Activated CD4-positive, alpha-beta T cell treated with anti-CD3 and anti-CD28 coated beads for 48 hours (primary cell): ENCODE results near the gene AUTS2.

ENCODE experiments used
- DNase-seq: peaks from one replicate; pipeline ENCODE4 v3.0.0-alpha.2; 2020

Gene AUTS2

DNA sequence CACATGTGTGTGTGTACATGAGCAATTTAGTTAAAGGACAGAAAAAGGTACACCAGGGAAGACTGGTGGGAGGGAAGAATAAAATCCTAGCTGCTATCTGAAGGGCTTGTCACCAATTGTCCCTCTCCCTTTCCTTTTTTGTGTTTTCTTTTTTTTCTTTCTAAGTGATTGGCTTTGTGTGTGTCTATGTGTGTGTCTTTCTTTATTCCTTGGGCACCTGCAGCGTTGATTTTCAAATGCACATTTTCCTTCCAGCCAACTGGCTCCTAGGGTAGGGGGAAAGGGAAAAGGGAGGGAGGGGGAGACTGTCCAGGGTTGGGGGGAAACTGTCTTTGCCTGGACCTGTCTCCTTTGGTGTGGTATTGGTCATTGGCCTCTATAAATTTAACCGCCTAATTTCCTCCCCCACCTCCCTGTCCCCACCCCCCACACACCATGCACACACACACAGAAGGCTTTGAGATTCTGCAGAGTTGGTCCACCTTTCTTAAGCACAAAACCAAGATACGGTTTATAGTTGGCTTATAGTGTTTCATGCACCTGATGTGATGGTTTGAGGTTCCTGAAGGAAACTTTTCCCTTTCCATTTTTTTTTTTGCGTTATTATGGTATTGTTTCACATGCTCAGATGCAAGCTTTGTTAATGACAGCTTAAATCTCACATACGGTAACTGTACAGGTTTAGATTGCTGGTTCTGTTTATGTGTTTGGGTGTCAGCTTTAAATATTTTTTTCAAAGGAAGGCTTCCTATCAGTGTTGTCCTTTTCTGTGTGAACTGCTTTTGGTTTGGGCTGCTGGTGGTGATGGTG lies 2.6 kb downstream of the AUTS2 start:
- no peak for DNase-seq

DNA sequence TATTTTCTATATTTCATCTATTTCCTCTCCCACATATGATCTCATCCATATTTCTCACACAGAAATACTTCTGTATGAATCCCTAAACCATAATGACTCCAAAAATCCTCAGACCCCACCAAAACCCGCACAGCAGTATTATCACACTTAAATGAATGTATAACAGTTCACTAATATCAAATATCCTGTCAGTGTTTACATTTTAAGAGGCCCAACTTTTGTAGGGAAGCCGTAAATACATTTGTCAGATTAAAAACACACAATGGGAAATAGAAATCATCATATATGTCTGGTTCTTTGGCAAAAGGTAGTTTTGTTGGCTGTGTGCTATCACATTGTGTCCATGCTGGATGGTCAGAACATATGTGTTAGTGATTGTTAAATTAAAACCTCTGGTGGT lies 4.2 kb downstream of the AUTS2 start:
- no peak for DNase-seq

DNA sequence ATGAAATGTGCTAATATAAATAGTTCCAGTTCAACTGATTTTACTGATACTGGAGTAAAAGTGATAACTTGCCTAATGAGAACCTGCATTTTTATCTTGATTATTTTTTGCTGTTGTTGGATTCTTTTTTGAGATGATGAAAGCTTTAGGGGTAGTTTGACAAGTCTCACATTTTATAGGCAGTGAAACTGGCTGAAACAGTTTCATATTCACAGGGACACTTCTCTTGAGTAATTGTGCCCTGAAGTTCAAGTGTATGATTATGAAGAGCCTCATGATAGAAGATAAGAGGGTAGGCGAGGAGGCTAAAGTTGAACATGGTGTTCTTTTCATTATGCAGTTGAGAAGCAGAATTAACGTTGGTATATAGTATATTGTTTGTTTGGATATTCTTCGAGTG lies 5.1 kb downstream of the AUTS2 start:
- DNase-seq, result no peak

GRCh38 chr7:69603937-69604494 lies 5.7 kb downstream of the AUTS2 start:
- DNase-seq, result no peak

DNA sequence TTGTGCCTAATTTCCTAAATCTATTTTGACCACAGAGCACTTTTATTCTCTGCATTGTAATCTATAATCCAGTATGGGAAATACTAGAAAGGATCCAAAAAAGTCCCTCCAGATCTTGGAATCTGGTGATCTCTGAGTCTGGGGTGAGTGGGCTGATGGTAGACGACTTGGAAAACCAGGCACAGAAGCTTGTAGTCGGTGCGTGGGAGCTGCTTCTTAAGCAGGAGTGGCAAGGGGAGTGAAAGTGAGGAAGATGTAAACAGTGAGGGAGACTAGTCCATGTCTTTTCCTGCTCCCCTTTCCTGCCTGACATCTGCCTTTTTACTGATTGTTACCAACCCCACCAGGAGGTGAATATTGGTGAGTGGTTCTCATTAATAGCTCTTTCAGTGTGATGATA lies 6.8 kb downstream of the AUTS2 start:
- DNase-seq, result no peak

DNA sequence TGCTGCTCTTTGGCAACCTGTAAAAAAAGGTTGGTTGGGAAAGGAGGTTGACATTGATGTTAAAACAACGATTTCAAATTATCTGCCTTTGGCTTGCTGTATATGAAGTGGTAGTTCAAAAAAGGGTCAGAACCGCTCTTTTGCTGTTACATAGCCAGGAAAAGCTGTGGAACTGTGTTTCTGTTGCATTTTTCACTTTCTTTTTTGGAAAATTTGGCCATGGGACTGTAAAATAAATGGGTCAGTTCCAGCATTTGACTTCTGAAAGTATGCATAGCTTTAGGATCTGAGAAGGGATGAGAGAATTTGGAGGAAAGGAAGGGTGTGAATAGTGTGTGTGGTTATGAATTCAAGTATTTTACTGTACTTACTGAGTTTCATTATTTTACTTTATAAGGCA lies 7.3 kb downstream of the AUTS2 start:
- DNase-seq, result no peak

GRCh38 chr7:69608049-69608448 lies 9.8 kb downstream of the AUTS2 start:
- DNase-seq, result no peak

GRCh38 chr7:69608878-69609277 lies 10.6 kb downstream of the AUTS2 start:
- DNase-seq, result no peak

DNA sequence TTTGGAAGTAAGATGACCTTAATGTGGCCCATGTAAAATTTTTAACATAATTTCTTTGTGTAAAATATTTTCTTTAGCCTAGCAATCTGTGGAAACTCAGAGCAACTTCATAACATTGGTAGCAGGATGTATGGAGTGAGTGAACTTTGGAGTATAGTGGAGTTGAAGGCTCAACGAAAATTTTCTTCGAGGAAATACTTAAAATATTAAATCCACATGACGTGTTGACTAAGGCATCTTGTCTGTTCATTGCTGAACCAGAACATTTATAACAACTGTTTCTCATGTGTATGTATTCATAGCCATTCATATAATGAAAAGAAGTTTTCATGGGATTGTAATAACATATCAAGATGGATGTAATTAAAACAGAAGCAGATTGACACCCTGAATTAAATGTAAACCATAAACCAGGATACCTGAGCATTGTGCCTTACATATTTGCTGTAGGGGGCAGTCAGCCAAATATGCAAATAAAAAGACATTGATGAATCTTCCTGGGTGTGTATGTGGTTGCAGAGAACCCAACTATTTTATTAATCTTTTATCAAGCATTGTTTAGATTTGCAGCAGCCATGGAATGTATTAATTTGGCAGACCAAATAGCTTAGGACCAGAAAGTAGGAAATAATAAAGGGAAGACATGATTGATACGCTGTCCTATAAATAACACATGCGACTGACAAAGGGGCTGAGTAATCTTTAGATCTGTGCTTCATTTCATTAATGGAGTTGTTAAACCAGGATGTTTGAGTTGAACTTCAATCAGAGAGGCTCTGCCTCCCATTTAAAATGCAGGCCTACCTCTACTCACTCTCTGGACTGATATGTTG lies 11.5 kb downstream of the AUTS2 start:
- no peak for DNase-seq

- no peak for DNase-seq
These were observed 12.3 kb downstream of the AUTS2 start for GRCh38 chr7:69610374-69611084.

- DNase-seq, result no peak
These were observed 14.7 kb downstream of the AUTS2 start for GRCh38 chr7:69612981-69613380.

DNA sequence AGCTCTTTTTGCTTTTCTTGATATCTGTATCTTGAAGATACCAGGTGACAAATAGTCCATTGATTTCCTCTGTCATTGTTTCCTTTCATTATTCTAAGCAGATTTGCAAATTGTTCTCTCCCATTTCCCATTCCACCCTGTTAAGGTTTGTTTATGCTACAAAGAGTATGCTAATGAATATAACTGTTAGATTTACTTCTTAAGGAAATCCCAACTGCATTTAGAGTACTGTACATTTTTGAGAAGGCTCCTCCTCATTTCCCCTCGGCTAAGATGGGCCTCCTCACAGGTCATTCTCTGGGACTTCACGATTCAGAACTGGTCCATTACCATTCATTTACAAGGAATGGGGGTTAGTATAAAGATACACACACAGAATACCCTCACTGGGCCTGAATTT lies 15.6 kb downstream of the AUTS2 start:
- no peak for DNase-seq

- DNase-seq, result no peak
These were observed 17.4 kb downstream of the AUTS2 start for GRCh38 chr7:69615685-69616084.

- no peak for DNase-seq
These were observed 19.1 kb downstream of the AUTS2 start for GRCh38 chr7:69617364-69617763.

DNA sequence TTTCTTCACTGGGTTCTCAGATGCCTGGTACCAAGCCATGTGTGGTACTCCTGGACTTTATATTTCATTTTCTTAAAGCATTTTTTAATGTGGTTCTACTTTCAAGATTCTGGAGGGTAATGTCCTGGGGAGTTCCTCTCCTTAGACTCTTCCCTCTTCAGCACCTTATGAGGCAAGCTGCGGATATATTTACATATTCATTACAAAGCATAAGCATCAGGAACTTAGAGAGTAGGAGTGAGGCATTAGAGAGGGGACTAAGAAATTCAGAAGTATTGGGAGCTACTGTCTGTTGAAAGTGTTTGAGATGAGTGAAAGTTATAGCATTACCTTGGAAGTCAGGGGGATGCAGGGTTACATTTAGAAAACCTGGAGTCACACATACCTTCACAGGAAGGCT lies 20.8 kb downstream of the AUTS2 start:
- no peak for DNase-seq

DNA sequence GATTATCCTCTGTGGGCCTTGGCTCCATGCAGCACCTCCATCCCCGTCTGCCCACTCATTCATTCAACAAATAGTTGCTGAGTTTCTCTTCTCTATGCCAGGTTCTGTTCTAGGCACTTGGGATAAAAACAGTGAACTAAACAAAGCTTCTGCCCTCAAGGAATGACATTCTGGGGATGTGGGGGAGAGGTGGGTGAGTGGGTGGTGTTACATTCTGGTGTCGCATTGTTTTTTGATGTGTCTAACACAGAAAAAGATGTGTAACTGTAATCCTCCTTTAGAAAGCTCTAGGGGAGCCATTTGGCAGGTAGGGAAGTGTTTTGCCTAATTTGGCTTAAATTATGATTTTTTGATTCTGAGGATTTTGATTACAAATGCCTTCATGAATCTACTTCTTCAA lies 21.4 kb downstream of the AUTS2 start:
- DNase-seq, result no peak

DNA sequence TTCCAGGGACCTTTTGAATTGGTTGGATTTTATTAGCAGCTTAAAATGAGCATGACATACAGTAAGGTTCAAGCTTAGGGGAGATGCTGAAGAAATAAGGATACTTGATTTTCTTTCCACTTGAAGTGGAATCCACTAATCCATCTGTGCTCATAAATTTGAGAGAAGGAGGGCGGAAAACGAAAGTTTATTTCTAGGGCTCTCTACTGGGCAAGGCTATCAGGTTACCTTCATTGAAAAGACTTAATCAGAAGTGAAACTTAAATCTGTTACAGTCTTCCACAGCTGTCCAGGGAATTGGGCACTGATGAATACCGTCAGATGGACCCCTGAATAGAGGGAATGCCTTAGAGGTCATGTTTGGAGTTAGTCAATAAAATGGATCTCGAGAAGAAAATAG lies 21.8 kb downstream of the AUTS2 start:
- no peak for DNase-seq

GRCh38 chr7:69620650-69621049 lies 22.4 kb downstream of the AUTS2 start:
- no peak for DNase-seq

DNA sequence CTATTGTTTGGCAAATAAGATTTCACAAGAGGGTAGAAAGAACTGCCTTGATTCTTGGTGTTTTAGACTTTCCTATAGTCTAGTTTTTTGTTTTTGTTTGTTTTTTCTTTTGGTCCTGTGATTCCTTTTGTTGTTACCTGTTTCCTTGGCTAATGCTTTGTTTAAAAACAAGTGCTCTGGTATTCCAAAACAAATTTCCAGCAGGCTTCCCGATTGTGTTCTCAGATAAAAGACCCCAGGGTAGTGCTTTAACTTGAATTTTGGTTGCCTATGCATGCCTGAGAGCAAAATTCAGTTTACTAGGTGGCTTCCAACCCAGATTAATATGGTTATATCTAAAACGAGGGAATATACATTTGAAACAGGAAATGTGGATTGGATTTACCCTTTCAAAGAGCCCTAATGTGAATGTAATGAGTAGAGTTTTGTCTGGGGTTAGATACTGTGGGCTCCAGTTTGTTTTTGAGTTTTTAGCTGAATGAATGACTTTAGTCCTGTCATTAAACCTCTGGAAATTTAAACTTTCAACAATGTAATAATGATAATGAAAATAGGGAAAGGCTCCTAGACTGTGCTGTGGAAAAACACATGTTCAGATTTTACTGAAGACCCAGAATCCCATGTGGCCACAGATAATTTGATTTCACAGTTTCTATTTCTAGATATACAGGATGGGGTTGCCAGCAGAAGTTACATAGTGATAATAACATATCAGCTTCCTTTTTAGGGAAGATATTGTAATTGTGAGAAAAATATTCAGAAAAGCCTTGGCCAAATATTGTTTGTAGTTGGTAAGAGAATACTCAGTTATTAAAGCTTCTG lies 23.9 kb downstream of the AUTS2 start:
- DNase-seq, result no peak

DNA sequence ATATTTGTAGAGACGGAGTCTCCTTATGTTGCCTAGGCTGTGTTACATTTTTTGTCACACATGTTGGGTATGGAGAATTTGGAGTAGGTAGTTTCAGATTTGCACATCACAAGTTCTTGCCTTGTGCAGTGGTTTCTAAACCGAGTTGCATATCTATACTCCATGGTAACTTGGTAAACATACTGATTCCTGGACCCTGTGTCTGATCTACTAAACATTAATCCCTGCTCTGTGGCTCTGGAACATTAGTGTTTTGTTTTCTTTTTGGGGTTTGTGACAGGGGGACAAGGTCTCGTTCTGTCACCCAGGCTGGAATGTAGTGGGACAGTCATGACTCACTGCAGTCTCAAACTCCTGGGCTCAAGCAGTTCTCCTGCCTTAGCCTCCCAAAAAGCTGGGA lies 24.7 kb downstream of the AUTS2 start:
- no peak for DNase-seq

GRCh38 chr7:69624435-69625230 lies 26.4 kb downstream of the AUTS2 start:
- no peak for DNase-seq

GRCh38 chr7:69625238-69625637 lies 27.0 kb downstream of the AUTS2 start:
- DNase-seq, result no peak
